K562 treated with DMSO at 1 percent for 24 hours (cell line): Measurements from ENCODE around the gene EAF2. TPM values are rescaled to one million over a fixed set of nuclear protein-coding genes. Genes with fewer than 3 reads are reported as not detected.

Experiments used
- total RNA-seq: library from RNA; unstranded; fragments of 300-600 nt; gene quantifications from 2 replicates; pipeline ENCODE4 v1.2.3, GENCODE V29; 2022; ENCODE audit warnings: low read depth; ENCODE audit not compliant: insufficient read depth

Gene EAF2
- total RNA-seq: 7.9 and 8.5 TPM in 2 replicates

DNA sequence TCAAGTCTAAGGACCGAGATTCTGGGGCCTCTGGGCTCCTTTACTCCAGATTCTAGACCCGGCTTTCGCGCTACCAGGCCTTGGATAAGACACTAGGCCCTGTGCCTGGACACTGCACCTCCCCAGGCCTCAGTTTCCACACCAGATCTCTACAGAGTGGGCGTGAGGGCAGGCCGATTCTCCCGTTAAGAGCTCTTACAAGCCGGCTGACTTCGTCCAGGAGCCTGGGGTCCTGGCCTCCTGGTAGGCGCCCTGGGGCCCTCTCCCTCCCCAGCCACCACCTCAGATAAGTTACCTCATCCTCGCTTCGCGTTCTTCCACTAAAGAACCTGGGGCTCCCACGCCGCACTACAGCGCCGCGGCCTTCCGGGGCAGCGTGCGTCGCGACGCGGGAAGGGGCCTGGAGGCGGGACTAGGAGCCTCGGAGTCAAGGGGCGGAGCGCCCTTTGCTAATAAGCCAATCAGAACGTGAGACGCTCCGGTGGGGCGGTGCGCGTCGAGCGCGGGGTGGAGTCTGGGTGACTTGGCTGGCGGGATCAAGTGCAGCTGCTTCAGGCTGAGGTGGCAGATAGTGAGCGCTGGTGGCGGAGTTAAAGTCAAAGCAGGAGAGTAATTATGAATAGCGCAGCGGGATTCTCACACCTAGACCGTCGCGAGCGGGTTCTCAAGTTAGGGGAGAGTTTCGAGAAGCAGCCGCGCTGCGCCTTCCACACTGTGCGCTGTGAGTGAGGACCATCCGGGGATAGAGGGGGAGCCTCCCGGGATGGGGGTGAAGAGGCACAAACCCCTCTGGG lies at the start of gene EAF2, which contains the start of gene IQCB1:
EAF2 (plus strand) TSS at position 539 of the 794 bp plus-strand sequence; CDS start at position 616, 77 bp downstream.
IQCB1 (minus strand) TSS at position 390 of the 794 bp plus-strand sequence. CDS start 6,100 bp downstream, outside the sequence.

GRCh38 chr3:121894301-121894990 lies 59.4 kb downstream of the EAF2 start, which contains the start of gene SLC15A2:
SLC15A2 (plus strand) TSS chr3:121894401; CDS start chr3:121894477, 76 bp downstream.

Other genes starting within 250 kb of the EAF2 start
- not detected in 2 replicates for gene FBXO40, start 241.8 kb upstream of the EAF2 start, total RNA-seq
- gene HCLS1, start 174.3 kb upstream of the EAF2 start, total RNA-seq: 56.0 and 57.4 TPM in 2 replicates
- gene GOLGB1, start 85.5 kb upstream of the EAF2 start, total RNA-seq: 7.9 and 11.3 TPM in 2 replicates
- 17.3 and 17.8 TPM in 2 replicates for gene IQCB1, start 149 bp upstream of the EAF2 start, total RNA-seq
- 0.53 and 0.54 TPM in 2 replicates for gene SLC15A2, start 59.2 kb downstream of the EAF2 start, total RNA-seq
- not detected in 2 replicates for gene ILDR1, start 187.0 kb downstream of the EAF2 start, total RNA-seq
- not detected in 2 replicates for gene CD86, start 220.2 kb downstream of the EAF2 start, total RNA-seq